GM19452 (cell line): ENCODE results near the gene ZNF41.
"Not testable (repeated sequence)": the region's sequence is repeated elsewhere in the genome, so short reads cannot be mapped to it uniquely, and the experiment has no call there.

Experiments used
- ATAC-seq: cut with Tn5 transposase; IDR thresholded peaks from one replicate; pipeline ENCODE4 v1.9.1; 2021; ENCODE audit not compliant: unreplicated experiment

The ZNF41 gene

DNA sequence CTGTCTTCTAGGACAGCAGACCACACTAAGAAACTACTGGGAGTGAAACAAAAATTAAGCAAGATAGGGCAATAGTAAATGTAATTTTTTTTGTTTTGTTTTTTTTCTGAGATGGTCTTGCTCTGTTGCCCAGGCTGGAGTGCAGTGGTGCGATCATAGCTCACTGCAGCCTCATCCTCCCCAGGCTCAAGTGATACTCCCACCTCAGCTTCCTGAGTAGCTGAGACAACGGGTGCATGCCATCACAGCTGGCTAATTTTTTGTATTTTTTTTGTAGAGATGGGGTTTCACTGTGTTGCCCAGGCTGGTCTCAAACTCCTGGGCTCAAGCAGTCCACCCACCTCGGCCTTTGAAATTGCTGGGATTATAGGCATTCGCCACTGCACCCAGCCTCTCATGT, 9.1 kb upstream of the ZNF41 start:
- ATAC-seq = not testable (repeated sequence)

DNA sequence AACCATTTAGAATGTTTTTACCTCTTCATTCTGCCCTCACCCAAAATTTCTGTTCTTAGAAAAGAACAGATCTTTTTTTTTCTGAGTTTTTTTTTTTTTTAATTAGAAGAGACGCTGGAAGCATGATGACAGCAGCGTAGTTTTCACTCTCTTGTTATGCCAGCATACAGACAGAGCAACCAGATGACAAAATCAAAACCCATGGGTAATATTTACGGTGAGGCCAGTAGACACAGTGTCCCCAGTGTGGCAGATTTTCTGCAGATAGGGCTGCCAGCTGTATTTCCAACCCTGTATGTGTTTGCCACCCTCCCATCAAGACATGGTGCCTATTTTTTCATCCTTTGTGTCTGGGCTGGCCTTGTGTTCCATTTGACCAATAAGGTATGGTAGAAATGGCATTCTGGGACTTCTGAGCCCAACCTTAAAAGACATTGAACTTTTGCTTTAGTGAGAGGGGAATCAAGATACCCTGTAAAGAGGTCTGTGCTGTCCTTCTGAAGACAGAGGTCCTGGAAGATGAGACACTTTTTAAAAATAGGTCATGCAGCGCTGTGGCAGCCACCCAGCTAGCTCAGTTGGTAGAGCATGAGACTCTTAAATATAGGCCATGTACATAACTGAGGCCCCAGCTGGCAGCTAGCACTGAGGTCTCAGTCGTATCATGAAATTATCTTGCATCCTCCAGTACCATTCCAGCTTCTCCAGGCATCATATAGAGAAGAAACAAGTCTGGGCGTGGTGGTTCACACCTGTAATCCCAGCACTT, 6.7 kb upstream of the ZNF41 start:
- no peak for ATAC-seq

DNA sequence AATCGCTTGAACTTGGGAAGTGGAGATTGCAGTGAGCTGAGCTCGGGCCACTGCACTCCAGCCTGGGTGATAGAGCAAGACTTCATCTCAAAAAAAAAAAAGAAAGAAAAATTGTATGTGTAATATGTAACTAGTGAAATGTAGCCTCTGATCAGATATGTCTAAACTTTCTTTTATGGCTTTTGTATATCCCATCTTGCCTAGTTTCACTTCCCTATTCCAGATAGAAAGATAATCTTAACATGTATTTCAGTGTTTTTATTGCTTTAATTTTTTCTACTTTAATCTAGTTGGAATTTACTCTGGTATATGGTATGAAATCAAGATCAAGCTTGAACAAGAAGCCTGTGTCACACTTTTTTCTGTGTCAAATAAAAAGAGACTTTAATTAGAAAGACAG, 1.9 kb upstream of the ZNF41 start:
- ATAC-seq = no peak

- no peak for ATAC-seq
These were observed 565 bp upstream of the ZNF41 start for GRCh38 chrX:47483306-47484268.

DNA sequence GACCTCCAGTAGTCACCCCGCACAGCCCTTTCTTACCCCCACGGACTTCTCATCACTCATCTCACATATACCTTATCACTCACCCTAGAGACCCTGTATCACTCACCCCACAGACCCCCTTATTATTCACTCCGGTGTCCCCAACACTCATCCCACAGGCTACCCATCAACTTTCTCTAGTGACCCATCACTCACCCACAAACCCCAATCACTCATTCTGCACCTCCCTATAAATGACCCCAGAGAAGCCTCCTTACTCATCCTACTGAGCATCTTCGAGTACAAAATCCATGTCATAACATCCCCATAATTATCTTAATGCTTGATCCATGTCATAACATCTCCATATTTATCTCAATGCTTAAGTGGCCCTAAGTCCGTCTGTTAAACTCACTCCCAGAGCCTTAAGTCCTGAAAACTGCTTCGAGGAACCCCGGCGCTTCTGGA, 934 bp downstream of the ZNF41 start:
- ATAC-seq = peak; percentile 17

DNA sequence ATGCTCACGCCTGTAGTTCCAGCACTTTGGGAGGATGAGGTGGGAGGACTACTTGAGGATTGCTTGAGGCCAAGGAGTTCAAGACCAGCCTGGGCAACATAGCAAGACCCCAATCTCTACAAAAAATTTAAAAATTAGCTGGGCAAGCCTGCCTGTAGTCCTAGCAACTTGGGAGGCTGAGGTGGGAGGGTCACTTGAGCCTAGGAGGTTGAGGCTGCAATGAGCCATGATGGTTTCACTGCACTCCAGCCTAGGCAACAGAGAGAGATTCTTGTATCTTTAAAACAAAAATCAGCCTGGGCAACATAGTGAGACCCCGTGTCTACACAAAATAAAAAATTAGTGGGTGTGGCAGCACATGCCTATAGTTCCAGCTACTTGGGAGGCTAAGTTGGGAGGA, 1.9 kb downstream of the ZNF41 start:
- no peak for ATAC-seq

DNA sequence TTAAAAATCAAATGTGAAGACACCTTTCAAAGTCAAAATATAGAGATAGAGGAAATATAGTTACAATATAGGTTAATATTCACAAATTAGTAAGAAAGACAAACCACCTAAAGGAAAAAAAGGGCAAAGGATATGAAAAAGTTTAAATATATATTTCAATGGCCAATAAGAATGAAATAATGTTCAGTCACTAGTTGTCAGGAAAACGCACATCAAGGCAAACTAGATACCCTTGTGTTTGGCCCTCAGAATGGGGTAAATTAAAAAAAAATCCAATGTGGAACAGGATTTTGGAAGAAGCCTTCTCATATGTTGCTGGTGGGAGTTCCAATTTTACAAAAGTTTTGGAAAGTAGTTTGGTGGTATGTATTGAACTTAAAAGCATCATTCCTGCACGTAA, 2.4 kb downstream of the ZNF41 start:
- ATAC-seq = no peak

GRCh38 chrX:47475476-47475875, 7.5 kb downstream of the ZNF41 start:
- ATAC-seq = no peak

DNA sequence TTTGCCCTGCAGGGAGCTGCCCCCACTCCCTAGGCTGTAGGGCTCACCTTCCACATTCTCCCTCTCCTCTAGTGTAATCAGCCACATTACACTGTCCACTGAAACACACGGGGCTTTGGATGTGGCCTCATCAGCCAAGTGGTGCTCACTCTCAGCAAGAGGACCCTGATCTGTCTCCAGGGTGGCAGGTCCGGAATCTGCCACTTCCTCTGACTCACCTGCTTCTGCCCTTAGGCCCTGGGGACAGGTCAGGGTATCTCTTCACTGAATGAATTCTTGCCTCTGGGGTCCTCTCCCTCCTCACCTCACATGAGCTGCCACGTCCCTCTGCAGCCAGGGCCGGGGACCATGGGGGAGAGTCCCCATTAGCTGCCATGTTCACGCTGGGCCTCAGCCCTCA, 15.9 kb downstream of the ZNF41 start:
- no peak for ATAC-seq

GRCh38 chrX:47460561-47460960, 22.5 kb downstream of the ZNF41 start:
- no peak for ATAC-seq

DNA sequence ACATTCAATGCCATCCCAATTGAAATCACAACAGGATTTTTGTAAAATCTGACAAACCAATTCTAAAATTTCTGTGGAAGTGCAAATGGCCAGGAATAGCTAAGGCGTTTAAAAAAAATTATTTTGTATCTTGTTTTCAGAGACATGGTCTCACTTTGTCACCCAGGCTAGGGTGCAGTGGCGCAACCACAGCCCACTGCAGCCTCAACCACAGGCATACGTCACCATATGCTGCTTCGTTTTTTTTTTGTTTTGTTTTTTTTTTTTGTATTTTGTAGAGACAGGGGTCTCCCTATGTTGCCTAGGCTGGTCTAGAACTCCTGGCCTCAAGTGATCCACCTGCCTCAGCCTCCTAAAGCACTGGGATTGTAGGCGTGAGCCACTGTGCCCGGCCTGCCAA, 24.5 kb downstream of the ZNF41 start:
- ATAC-seq = no peak

DNA sequence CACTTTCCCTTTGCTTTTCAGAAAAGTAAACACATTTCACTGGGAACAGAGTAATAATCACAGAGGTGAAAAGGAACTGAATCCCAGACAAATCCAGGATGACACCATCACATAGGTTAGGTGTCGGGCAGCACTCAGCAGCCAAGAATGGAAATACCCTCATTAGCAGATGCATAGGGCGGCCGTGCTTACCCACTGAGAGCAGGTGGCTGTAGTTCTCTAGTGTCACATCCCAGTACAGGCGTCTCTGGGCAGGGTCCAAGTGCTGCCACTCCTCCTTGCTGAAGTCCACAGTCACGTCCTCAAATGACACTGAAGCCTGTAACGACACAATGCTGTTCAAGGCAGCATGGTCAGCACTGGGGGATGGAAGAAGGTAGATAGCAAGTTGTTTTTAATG, 26.9 kb downstream of the ZNF41 start:
- no peak for ATAC-seq

GRCh38 chrX:47452112-47452511, 30.9 kb downstream of the ZNF41 start:
- no peak for ATAC-seq

- no peak for ATAC-seq
These were observed 34.7 kb downstream of the ZNF41 start for GRCh38 chrX:47448165-47448806.

- no peak for ATAC-seq
These were observed 35.4 kb downstream of the ZNF41 start for GRCh38 chrX:47447607-47448006.

DNA sequence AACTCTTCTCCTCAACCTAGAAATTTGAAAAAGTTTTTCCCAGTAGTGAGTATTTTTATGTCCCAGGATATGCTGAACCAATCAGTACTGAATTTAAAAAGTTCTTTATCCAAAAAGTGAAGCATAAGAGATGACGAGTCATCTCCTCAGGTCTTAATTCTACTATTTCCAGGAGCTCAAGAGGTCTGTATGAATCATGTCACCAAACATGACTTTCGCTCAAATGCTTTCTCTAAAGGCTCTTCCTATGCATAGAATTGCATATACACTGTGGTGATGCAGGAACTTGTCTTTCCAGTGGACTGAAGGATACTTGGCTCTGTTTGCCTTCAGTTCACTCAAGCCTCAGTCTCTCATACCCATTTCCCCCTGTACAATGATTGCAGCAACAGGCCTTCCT, 36.1 kb downstream of the ZNF41 start:
- ATAC-seq = no peak

GRCh38 chrX:47446431-47446830, 36.6 kb downstream of the ZNF41 start:
- ATAC-seq = no peak

- ATAC-seq = no peak
These were observed 52.1 kb downstream of the ZNF41 start for GRCh38 chrX:47430925-47431324.

GRCh38 chrX:47422444-47422843, 60.6 kb downstream of the ZNF41 start:
- ATAC-seq = no peak

GRCh38 chrX:47420962-47421361, 62.1 kb downstream of the ZNF41 start:
- no peak for ATAC-seq

DNA sequence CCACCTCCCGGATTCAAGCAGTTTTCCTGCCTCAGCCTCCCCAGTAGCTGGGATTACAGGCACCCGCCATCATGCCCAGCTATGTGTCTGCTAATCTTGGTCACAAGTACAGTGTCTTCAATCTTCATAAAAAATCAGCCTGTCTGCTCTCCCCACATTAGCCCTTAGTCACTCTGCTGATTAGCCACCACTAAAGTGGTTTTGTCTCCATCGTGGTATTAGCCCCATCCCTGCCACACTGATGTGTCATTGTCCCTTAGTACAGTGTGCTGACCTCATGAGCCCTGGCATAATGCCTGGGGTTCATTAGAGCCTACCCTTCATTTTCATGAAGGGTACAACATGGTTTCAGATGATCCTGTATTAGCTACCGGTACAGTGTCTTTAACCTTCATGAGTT, 62.8 kb downstream of the ZNF41 start:
- ATAC-seq = no peak

GRCh38 chrX:47413179-47413594, 69.8 kb downstream of the ZNF41 start:
- no peak for ATAC-seq
